Measurements from ENCODE around the gene HOXA2. TPM values are rescaled to one million over a fixed set of nuclear protein-coding genes. Genes with fewer than 3 reads are reported as not detected.
A peak's percentile ranks its signal among the peaks of the same experiment; 100 is the strongest.

HOXA2 gene
- total and polyA plus RNA-seq, 2 of the 8 experiments (the other 6 are each of a cell fraction or from before 2014, with no cell fraction given), result not detected

DNA sequence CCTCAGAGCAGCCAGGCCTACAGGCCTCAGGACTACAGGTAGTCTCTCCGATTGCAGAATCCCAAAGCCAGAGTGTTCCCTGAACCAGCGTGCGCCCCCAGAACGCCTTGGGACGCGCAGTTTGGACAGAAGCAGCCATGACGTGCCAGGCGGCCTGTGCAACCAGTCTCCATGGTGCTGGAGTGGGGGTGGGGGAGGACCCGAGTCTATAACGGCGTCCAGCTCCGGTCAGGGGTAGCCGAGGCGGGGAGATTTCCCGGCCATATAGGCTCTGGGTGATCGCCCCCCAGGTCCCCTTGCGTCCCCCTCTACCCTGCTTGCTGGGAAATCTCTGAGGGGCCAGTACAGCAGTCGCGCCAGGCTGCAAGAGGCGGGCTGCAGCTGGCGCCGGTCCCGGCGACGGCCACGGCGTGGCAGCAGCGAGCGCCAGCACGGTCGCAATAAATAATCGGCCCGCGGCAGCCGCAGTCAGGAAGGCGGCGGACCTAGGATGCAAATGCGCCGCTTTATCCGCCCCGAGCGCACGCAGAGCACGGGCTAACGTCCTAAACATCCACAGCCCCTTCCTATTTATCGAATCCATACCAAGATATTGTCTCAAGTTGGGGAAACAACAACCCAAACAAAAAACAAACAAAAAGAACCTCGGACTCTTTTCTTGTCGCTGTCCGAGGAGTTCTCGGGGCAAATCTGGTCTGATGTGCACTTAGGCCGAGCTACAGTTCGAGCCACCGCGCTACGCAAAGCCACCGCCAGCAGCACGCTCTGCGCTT is 48.3 kb upstream of the HOXA2 start:
- no peak for FAIRE-seq
- CTCF ChIA-PET (ENCODE audit: partially characterized antibody), result interaction anchor here (0.6 to 12.5 kb wide), 20 partner anchors 8 to 871 kb away, joined by 3 to 123 read pairs (median 4); partner anchors contain the start of genes HOXA1 and HOXA9
- no peak overlapping the region for H3K9ac ChIP-seq (replicated peaks in 1 of 4; ENCODE audit: extremely low read depth in 1 of 4, low read depth in 3 of 4, low read length in 3 of 4)
- TF ChIP-seq EGR1 (IDR thresholded peaks at IDR 0.05; ENCODE audit: borderline replicate concordance, low read depth, low read length) (no peak), CBX8 (IDR thresholded peaks at IDR 0.05; ENCODE audit: borderline replicate concordance, low read depth, low read length) (no peak), RXRA (IDR thresholded peaks at IDR 0.05; ENCODE audit: insufficient read depth, low read depth, low read length) (no peak), FOSL1 (IDR thresholded peaks at IDR 0.05; ENCODE audit: insufficient read depth, low read depth, low read length) (no peak), SP4 (IDR thresholded peaks at IDR 0.05; ENCODE audit: low read length) (no peak), RFX5 (IDR thresholded peaks at IDR 0.05; ENCODE audit: borderline replicate concordance, low read depth, low read length) (no peak), SIN3A (conservative IDR thresholded peaks at IDR 0.05 in 1 of 2, IDR thresholded peaks at IDR 0.05 in 1 of 2; ENCODE audit: low read depth in 1 of 2, low read length in 2 of 2) (no peak), PHF8 (conservative IDR thresholded peaks at IDR 0.05; ENCODE audit: low read depth, low read length) (no peak), POLR2A (IDR thresholded peaks at IDR 0.05; ENCODE audit: control extremely low read depth in 1 of 2, low read depth in 2 of 2, low read length in 2 of 2) (no peak), TAF7 (optimal IDR thresholded peaks at IDR 0.05; ENCODE audit: borderline replicate concordance, low read depth, low read length) (no peak), EZH2 (IDR thresholded peaks at IDR 0.05; ENCODE audit: low read depth, low read length, severe bottlenecking) (peak; percentile 13), ASH2L (IDR thresholded peaks at IDR 0.05; ENCODE audit: low read length) (no peak)

More for the DNA sequence above, 48.3 kb upstream of the HOXA2 start:
- no peaks in the 10 kb centered on the region for H3K79me1 ChIP-seq (ENCODE audit: low read depth, low read length)
- peaks cover 97 to 100% (median 100%) of the 10 kb centered on the region in 4 experiments for H3K27me3 ChIP-seq (replicated peaks in 1 of 4; ENCODE audit: control insufficient read depth in 3 of 4, extremely low read depth in 1 of 4, insufficient read depth in 3 of 4, low read length in 3 of 4)
- DNase-seq (ENCODE audit: low read depth in 1 of 2, low spot score in 2 of 2), result peak in 1 of 2 experiments; percentile 86
- POLR2A ChIA-PET (ENCODE audit: partially characterized antibody), result no interaction called here
- H2BK120ac ChIP-seq (replicated peaks; ENCODE audit: low read depth, low read length), result no peak overlapping the region
- peak overlapping the region; percentile 10 to 58; a peak in 3 of 4 replicates for H3K4me2 ChIP-seq (ENCODE audit: insufficient read depth in 1 of 2, low read depth in 2 of 2, low read length in 2 of 2)
- H3K36me3 ChIP-seq (ENCODE audit: control insufficient read depth in 2 of 4, insufficient read depth in 4 of 4, low read length in 3 of 4), result peaks cover 0 to 3% (median 0%) of the 10 kb centered on the region in 4 experiments; a peak in 1 of 8 replicates
- peaks cover 32 to 50% of the 10 kb centered on the region in 2 experiments for H4K20me1 ChIP-seq (replicated peaks in 1 of 2; ENCODE audit: control insufficient read depth in 1 of 2, insufficient read depth in 2 of 2, low read length in 2 of 2)
- peaks cover 0 to 1% of the 10 kb centered on the region in 2 experiments; a peak in 1 of 4 replicates for H3K9me3 ChIP-seq (ENCODE audit: insufficient read depth in 2 of 2, low read depth in 1 of 2, low read length in 1 of 2)
- H3K56ac ChIP-seq (replicated peaks; ENCODE audit: insufficient read length, low read depth, low read length), result no peak overlapping the region
- H2BK12ac ChIP-seq (ENCODE audit: low read depth, low read length), result 0 out of 2 replicates have a peak overlapping the region, but pooled peaks have one; percentile 80
- H3K4me3 ChIP-seq (ENCODE audit: extremely low read depth in 1 of 4, insufficient read depth in 2 of 4, low read depth in 3 of 4, low read length in 4 of 4), result peak overlapping the region in 3 of 4 experiments; percentile 19 to 45 (median 29); a peak in 4 of 8 replicates
- H3K4ac ChIP-seq (replicated peaks; ENCODE audit: insufficient read length, low read depth, low read length), result no peak overlapping the region
- no peak overlapping the region for H2BK20ac ChIP-seq (ENCODE audit: low read length)
- no peak overlapping the region for H4K5ac ChIP-seq (ENCODE audit: insufficient read length, low read depth, low read length)
- peaks cover 2% of the 10 kb centered on the region; the same call in 1 of the 2 replicates for H3K23me2 ChIP-seq (ENCODE audit: low read depth, low read length)
- no peak overlapping the region for H4K8ac ChIP-seq (ENCODE audit: extremely low read depth, insufficient read depth, low read length)
- no peak overlapping the region for H3K14ac ChIP-seq (ENCODE audit: insufficient read length)
- no peak overlapping the region for H3K23ac ChIP-seq (ENCODE audit: insufficient read length)
- WGBS, 2 experiments (ENCODE audit: extremely low coverage in 1 of 2, insufficient coverage in 1 of 2, insufficient read length in 1 of 2, insufficient replicate concordance in 2 of 2, low coverage in 1 of 2, low lambda C conversion rate in 2 of 2, missing lambda C conversion rate in 1 of 2), result 5% methylated on average over 58 of the region's 58 CpGs; no CpG with 5 or more reads in 1 of the 2 experiments
- no peak overlapping the region for H4K91ac ChIP-seq (replicated peaks; ENCODE audit: insufficient read length, low read length)
- no peaks in the 10 kb centered on the region for H3K79me2 ChIP-seq (ENCODE audit: control insufficient read depth in 1 of 2, insufficient read depth in 2 of 2, low read length in 2 of 2)
- no peak overlapping the region for H2AK5ac ChIP-seq (ENCODE audit: low read depth, low read length)
- H3K18ac ChIP-seq (ENCODE audit: extremely low read depth, low read length), result peak overlapping the region; percentile 14; the same call in 1 of the 2 replicates
- H2AFZ ChIP-seq (ENCODE audit: low read length), result no peak overlapping the region
- H3K27ac ChIP-seq (ENCODE audit: low read depth, low read length), result no peak overlapping the region
- no peak overlapping the region for H2BK15ac ChIP-seq (ENCODE audit: low read length)
- no peak overlapping the region for H2BK5ac ChIP-seq (ENCODE audit: low read depth, low read length)
- H3K4me1 ChIP-seq (replicated peaks in 1 of 4; ENCODE audit: control insufficient read depth in 3 of 4, insufficient read depth in 4 of 4, low read length in 3 of 4), result peaks cover 0 to 6% (median 3%) of the 10 kb centered on the region in 4 experiments; a peak in 3 of 7 replicates
